ENCODE data around the gene KCNMB2. TPM values are rescaled to one million over a fixed set of nuclear protein-coding genes. Genes with fewer than 3 reads are reported as not detected.

The KCNMB2 gene
- polyA plus RNA-seq, 1 donor, result 6.0 TPM

DNA sequence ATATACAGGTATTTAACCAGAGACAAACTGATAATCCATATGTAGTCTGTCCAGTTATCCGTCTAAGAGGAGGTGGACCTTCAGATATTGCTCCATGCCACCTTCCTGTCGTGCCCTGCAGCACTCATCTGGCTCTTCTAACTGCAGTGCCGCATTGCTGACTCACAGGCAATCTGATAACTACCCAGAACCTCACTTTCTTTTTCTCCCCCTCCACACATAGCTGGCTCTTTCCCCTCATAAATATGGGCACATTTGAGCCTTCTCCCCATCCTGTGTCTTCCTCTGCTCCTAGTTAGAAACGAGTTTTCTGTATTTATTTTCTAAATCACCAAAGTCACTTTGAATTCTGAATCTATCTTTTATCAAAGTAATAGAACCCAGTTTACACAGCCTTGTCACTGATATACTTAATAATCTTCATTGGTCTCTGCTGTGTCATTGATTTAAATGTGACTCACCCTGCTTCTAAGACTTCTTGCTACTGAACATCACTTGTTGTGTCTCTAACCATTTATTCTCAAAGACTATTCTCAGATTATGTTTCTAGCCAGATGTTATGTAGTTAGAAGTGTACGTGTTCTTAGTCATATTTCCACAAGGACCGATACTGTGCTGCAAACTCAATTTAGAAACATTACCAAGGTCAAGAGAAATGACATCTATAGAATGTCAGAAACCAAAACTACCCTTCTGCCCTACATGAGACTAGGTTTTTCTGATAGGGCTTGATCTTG lies 17.4 kb upstream of the KCNMB2 start:
- no peak overlapping the region for H3K27ac ChIP-seq (ENCODE audit: low read length)
- H3K4me3 ChIP-seq (ENCODE audit: low read length), result no peak overlapping the region
- no peaks in the 10 kb centered on the region for H3K27me3 ChIP-seq (ENCODE audit: control insufficient read depth, insufficient read depth, low read length)
- no peaks in the 10 kb centered on the region for H3K36me3 ChIP-seq (ENCODE audit: control insufficient read depth, insufficient read depth, low read length)
- no peaks in the 10 kb centered on the region for H3K4me1 ChIP-seq (ENCODE audit: control insufficient read depth, insufficient read depth, low read length)
- no peak for DNase-seq
- 20% methylated on average over 1 of the region's 6 CpGs for WGBS (ENCODE audit: insufficient coverage, low lambda C conversion rate)
- no peaks in the 10 kb centered on the region for H3K9me3 ChIP-seq (ENCODE audit: control insufficient read depth, low read depth, low read length)

DNA sequence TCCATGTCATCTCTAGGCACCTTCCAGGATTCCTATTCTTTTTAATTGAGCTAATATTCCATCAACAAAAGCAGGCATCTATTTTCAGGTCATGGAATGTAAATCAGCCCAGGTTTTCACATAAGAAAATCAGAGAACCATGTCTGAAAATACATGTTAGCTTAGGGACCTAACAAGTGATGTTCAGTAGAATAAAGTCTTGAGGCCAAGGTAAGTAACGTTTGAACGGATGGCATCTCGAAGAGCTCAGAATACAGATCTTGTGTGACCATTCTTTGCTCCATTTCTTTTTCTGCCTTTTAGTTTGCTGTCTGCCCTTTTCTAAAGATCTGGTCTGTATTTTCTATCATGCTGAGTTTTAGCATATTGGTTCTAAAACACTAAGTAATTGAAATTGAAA lies 16.5 kb upstream of the KCNMB2 start:
- no peak for DNase-seq
- H3K4me1 ChIP-seq (ENCODE audit: control insufficient read depth, insufficient read depth, low read length), result no peaks in the 10 kb centered on the region
- H3K27ac ChIP-seq (ENCODE audit: low read length), result no peak overlapping the region
- WGBS (ENCODE audit: insufficient coverage, low lambda C conversion rate), result 100% methylated on average over 2 of the region's 3 CpGs
- H3K9me3 ChIP-seq (ENCODE audit: control insufficient read depth, low read depth, low read length), result no peaks in the 10 kb centered on the region
- no peak overlapping the region for H3K4me3 ChIP-seq (ENCODE audit: low read length)
- H3K27me3 ChIP-seq (ENCODE audit: control insufficient read depth, insufficient read depth, low read length), result no peaks in the 10 kb centered on the region
- no peaks in the 10 kb centered on the region for H3K36me3 ChIP-seq (ENCODE audit: control insufficient read depth, insufficient read depth, low read length)

DNA sequence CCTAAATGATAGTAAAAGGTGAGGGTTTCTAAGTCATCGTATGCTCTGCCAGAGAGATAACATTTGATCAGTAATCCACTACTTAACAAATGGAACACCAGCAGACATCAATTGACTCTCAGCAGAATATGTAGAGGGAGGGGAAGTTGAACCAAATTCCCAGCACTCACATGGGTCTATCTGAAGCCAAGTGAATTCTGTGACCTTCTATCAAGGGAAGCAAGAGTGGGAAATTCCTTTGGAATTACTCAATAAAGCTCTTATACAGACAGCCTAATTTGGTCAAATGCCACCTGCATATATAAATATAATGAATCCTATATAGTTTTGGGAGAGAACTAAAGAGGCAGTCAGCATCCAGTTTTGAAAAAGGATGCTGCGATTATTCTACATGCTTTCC lies 15.8 kb upstream of the KCNMB2 start:
- Histone ChIP-seq H3K4me1 (ENCODE audit: control insufficient read depth, insufficient read depth, low read length) (no peaks in the 10 kb centered on the region), H3K27ac (ENCODE audit: low read length) (no peak overlapping the region), H3K36me3 (ENCODE audit: control insufficient read depth, insufficient read depth, low read length) (no peaks in the 10 kb centered on the region), H3K9me3 (ENCODE audit: control insufficient read depth, low read depth, low read length) (no peaks in the 10 kb centered on the region), H3K27me3 (ENCODE audit: control insufficient read depth, insufficient read depth, low read length) (no peaks in the 10 kb centered on the region), H3K4me3 (ENCODE audit: low read length) (no peak overlapping the region)
- no peak for DNase-seq
- WGBS (ENCODE audit: insufficient coverage, low lambda C conversion rate), result 80% methylated on average over 1 of the region's 2 CpGs

DNA sequence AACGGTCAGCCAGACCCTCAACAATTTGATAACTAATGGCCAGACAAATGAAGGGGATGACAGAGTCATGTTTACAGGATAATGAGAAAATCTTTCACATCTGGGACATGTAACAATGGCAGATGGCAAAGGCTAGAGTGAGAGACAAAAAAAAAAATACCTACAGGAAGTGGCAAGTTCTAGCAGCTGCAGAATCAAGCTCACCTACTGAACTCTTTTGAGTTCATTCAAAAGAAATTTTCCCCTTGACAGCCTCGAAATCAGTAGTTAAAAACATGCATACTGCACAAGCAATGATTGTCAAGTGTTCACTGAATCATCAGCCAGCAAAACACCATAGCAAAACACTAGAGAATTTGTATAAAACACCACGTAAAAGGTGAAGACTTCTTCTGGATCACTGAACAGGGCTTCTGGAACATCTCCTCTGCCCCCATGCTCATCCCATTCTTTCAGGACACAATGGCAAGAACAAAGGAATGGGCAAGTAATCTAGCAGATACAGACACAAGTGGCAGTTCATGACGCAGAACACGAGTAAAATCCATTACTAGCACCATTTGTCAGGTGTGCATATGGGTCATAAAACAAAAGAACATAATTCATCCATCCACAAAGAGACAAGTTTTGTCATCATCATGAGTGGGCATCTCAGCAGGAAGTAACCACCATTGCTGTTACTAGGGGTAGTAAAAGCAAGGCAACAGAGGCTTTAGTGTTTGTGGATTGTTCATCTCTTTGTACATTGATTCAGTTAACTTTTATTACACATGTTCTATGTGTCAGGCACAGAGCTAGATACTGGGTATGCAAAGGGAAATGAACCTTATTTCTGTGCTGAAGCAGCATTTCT lies 13.8 kb upstream of the KCNMB2 start:
- H3K9me3 ChIP-seq (ENCODE audit: control insufficient read depth, low read depth, low read length), result no peaks in the 10 kb centered on the region
- no peak overlapping the region for H3K27ac ChIP-seq (ENCODE audit: low read length)
- 80% methylated on average over 1 of the region's 5 CpGs for WGBS (ENCODE audit: insufficient coverage, low lambda C conversion rate)
- H3K36me3 ChIP-seq (ENCODE audit: control insufficient read depth, insufficient read depth, low read length), result no peaks in the 10 kb centered on the region
- no peaks in the 10 kb centered on the region for H3K27me3 ChIP-seq (ENCODE audit: control insufficient read depth, insufficient read depth, low read length)
- no peak for DNase-seq
- no peaks in the 10 kb centered on the region for H3K4me1 ChIP-seq (ENCODE audit: control insufficient read depth, insufficient read depth, low read length)
- H3K4me3 ChIP-seq (ENCODE audit: low read length), result no peak overlapping the region

DNA sequence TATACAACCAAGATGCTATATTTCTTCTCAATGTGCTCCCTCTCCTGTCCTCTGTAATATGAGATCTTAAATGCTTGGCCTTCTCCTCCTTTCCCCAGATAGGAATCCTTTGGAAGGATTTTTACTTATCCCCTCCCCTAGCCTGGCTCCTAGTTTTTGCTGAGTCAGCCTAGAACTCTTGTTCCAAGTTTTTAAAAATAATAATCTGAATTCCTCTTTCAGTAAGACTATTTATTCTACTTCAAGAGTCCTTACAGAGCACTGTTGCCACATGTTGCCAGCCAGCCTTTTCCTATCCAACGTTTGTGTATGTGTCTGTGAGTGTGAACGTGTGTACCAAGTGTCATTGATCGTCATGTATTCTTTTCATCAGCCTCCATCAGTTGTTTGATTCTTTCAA lies 11.0 kb upstream of the KCNMB2 start:
- Histone ChIP-seq H3K4me1 (ENCODE audit: control insufficient read depth, insufficient read depth, low read length) (no peaks in the 10 kb centered on the region), H3K4me3 (ENCODE audit: low read length) (no peak overlapping the region), H3K27ac (ENCODE audit: low read length) (no peak overlapping the region), H3K27me3 (ENCODE audit: control insufficient read depth, insufficient read depth, low read length) (no peaks in the 10 kb centered on the region), H3K36me3 (ENCODE audit: control insufficient read depth, insufficient read depth, low read length) (no peaks in the 10 kb centered on the region), H3K9me3 (ENCODE audit: control insufficient read depth, low read depth, low read length) (no peaks in the 10 kb centered on the region)
- DNase-seq, result no peak
- no CpG with 5 or more reads among the region's 3 CpGs for WGBS (ENCODE audit: insufficient coverage, low lambda C conversion rate)

DNA sequence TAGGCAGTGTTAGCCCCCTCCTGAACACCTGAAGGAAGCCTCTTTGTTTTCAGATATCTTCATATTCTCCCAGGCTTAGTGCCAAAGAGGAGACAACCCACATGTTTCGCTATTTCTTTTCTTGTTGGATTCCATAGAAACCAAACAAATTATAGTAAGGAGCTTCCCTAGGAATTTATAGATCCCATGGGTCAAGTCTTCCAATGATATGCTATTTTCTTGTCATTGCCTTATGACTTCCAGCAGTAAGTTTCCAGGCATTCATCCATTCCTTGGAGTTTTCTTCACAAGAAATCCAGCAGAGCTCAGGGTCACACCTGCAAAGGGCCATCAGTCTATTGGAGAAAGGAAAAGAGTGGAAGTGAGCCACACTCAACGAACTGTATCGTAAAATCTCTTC lies 9.9 kb upstream of the KCNMB2 start:
- Histone ChIP-seq H3K27ac (ENCODE audit: low read length) (no peak overlapping the region), H3K9me3 (ENCODE audit: control insufficient read depth, low read depth, low read length) (no peaks in the 10 kb centered on the region), H3K36me3 (ENCODE audit: control insufficient read depth, insufficient read depth, low read length) (no peaks in the 10 kb centered on the region), H3K27me3 (ENCODE audit: control insufficient read depth, insufficient read depth, low read length) (no peaks in the 10 kb centered on the region), H3K4me3 (ENCODE audit: low read length) (no peak overlapping the region), H3K4me1 (ENCODE audit: control insufficient read depth, insufficient read depth, low read length) (no peaks in the 10 kb centered on the region)
- DNase-seq, result no peak
- no CpG with 5 or more reads among the region's 3 CpGs for WGBS (ENCODE audit: insufficient coverage, low lambda C conversion rate)

DNA sequence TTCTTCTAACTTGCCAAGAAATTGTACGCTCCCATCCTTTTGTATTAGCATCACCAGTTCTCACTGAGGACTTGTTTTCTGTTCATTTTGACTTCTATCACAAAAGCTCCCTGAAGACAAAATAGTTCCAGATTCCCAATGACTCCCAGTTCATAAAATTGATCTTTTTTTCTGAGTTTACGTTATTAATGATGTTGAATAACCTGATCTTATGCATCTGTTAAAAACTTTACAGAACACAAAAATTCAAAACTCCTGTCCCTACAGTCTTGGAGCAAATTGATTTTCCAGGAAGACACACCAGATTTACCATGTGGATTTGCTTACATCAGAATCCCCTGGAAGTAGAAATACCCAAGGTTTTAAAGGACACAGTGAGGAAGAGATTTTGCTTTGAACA lies 8.3 kb upstream of the KCNMB2 start:
- Histone ChIP-seq H3K9me3 (ENCODE audit: control insufficient read depth, low read depth, low read length) (no peaks in the 10 kb centered on the region), H3K27me3 (ENCODE audit: control insufficient read depth, insufficient read depth, low read length) (no peaks in the 10 kb centered on the region), H3K27ac (ENCODE audit: low read length) (no peak overlapping the region), H3K36me3 (ENCODE audit: control insufficient read depth, insufficient read depth, low read length) (no peaks in the 10 kb centered on the region), H3K4me1 (ENCODE audit: control insufficient read depth, insufficient read depth, low read length) (no peaks in the 10 kb centered on the region), H3K4me3 (ENCODE audit: low read length) (no peak overlapping the region)
- DNase-seq, result no peak
- 88% methylated on average over 1 of the region's 2 CpGs for WGBS (ENCODE audit: insufficient coverage, low lambda C conversion rate)

DNA sequence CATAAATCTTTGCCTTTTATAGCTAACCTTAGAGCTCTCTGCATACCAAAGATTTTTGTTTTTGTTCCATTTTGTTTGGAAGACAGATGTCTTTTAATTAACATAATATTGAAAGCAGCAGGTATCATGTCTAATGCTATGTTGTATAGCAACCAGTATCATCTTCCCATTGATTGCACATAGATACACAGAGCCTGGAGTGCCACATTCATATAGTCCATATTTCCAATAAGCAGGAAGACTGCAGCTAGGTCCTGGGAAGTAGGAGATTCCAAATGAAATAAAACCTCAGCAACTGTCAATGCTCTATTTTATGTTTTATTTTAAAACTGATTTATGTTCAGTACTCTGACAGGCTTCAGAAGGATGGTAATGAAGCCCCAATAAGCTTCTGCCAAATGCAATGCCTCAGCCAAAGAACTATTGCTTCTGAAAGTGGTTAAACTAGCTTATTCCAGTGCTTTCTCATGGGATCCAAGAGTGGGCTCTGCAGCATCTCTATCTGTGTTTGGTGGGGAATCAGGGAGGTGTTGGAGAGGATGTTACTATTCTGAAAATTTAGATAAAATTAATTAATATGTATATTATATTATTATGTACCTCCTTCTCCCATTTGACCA lies 6.5 kb upstream of the KCNMB2 start:
- Histone ChIP-seq H3K36me3 (ENCODE audit: control insufficient read depth, insufficient read depth, low read length) (no peaks in the 10 kb centered on the region), H3K27ac (ENCODE audit: low read length) (no peak overlapping the region), H3K4me3 (ENCODE audit: low read length) (no peak overlapping the region), H3K4me1 (ENCODE audit: control insufficient read depth, insufficient read depth, low read length) (no peaks in the 10 kb centered on the region), H3K27me3 (ENCODE audit: control insufficient read depth, insufficient read depth, low read length) (no peaks in the 10 kb centered on the region), H3K9me3 (ENCODE audit: control insufficient read depth, low read depth, low read length) (no peaks in the 10 kb centered on the region)
- no peak for DNase-seq

DNA sequence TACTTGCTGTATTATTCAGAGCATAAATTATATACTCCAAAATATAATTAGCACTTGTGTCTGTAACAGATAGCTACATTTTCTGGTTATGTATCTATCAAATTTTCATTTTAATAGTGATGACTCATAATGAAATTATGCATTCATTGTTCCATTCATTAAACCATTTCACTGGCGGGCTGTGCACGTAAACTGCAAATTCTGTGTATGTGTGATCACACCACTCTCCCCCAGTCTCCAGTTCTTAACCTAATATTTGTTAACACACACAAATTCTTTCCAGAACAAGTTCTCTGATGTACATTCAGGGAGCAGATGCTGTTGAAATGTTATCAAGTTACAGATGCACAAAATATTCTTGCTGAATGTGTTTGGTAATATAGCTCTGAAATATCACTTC lies 3.8 kb upstream of the KCNMB2 start:
- Histone ChIP-seq H3K27ac (ENCODE audit: low read length) (no peak overlapping the region), H3K4me1 (ENCODE audit: control insufficient read depth, insufficient read depth, low read length) (peaks cover 3% of the 10 kb centered on the region), H3K36me3 (ENCODE audit: control insufficient read depth, insufficient read depth, low read length) (no peaks in the 10 kb centered on the region), H3K4me3 (ENCODE audit: low read length) (no peak overlapping the region), H3K27me3 (ENCODE audit: control insufficient read depth, insufficient read depth, low read length) (peaks cover 4% of the 10 kb centered on the region), H3K9me3 (ENCODE audit: control insufficient read depth, low read depth, low read length) (no peaks in the 10 kb centered on the region)
- WGBS (ENCODE audit: insufficient coverage, low lambda C conversion rate), result no CpG with 5 or more reads among the region's 2 CpGs
- no peak for DNase-seq

DNA sequence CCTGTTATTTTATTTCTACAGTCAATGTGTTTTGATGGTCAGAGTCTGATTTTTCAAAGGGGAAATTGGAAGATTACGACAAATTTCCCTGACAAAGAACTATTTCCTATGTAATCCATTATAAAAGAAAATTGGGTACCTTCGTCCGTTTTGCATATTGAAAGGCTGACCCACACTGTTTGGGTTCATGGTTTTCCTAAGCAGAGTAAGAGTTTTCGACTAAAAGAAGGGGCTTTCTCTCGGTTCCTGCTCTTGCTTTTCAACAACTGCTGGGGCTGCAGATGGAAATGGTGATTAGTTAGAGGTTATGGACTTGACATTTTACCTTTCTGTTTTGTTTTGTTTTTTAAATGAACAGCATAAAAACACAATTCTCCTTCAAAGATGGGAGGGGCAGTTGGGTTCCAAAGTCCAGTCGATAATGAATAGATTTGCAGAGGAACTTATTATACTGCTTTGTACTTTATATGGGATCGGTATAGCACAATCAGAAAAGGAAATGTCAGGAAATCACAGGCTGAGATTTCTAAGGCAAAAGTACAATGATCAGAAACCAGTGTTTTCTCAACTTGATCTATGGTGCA lies 978 bp downstream of the KCNMB2 start:
- 25% methylated on average over 4 of the region's 7 CpGs for WGBS (ENCODE audit: insufficient coverage, low lambda C conversion rate)
- Histone ChIP-seq H3K27me3 (ENCODE audit: control insufficient read depth, insufficient read depth, low read length) (peaks cover 4% of the 10 kb centered on the region), H3K9me3 (ENCODE audit: control insufficient read depth, low read depth, low read length) (no peaks in the 10 kb centered on the region), H3K4me1 (ENCODE audit: control insufficient read depth, insufficient read depth, low read length) (peaks cover 3% of the 10 kb centered on the region), H3K36me3 (ENCODE audit: control insufficient read depth, insufficient read depth, low read length) (no peaks in the 10 kb centered on the region), H3K27ac (ENCODE audit: low read length) (no peak overlapping the region), H3K4me3 (ENCODE audit: low read length) (peak overlapping the region; percentile 35)
- no peak for DNase-seq
